GM12878 (cell line): ENCODE results near the gene CRYAA.
"Not testable (repeated sequence)": the region's sequence is repeated elsewhere in the genome, so short reads cannot be mapped to it uniquely, and the experiment has no call there.

Experiments
- MTA2 ChIP-seq: fragments of 450-650 bp; IDR thresholded peaks from 2 replicates; pipeline ENCODE4 v1.6.1; 2016; ENCODE audit warnings: low read depth, mild to moderate bottlenecking, moderate library complexity
- NFYB ChIP-seq: IDR thresholded peaks from 2 replicates; pipeline ENCODE4 v1.6.1; 2011; ENCODE audit warnings: low read depth, mild to moderate bottlenecking, low read length, improper control_type of control experiment, moderate library complexity; ENCODE audit not compliant: insufficient read depth
- POLR2A ChIP-seq: IDR thresholded peaks from 2 replicates; pipeline ENCODE4 v1.6.1; 2011; ENCODE audit warnings: low read depth, mild to moderate bottlenecking, low read length
- RFX5 ChIP-seq: IDR thresholded peaks from 2 replicates; pipeline ENCODE4 v1.6.1; 2011; ENCODE audit warnings: low read depth, low read length, improper control_type of control experiment
- ZNF274 ChIP-seq: IDR thresholded peaks from one replicate; pipeline ENCODE4 v1.8.0; 2011; ENCODE audit not compliant: insufficient read length, insufficient read depth
- ZNF622 ChIP-seq: fragments of 450-650 bp; IDR thresholded peaks from 2 replicates; pipeline ENCODE4 v1.6.1; 2017; ENCODE audit warnings: mild to moderate bottlenecking, inconsistent platforms

DNA sequence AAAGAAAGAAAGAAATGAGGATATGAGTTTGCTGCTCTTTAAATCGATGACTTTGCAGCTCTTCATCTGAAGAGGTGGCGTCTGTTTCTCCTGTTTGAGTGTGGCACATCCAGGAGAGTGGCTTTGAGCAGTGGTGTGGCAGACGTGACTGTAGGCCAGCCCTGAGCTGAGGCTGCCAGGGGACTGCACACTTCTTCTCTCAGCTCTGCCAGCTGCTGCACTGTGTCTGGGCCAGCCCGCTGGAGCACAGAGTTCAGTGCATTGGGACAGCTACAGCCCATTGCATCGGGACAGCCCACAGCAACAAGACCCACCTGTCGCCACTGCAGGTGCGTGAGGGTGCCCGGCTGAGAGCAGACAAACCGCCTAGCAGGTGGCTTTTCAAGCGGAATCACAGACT lies 34.3 kb upstream of the CRYAA start:
- not testable (repeated sequence) for TF ChIP-seq POLR2A, ZNF622, MTA2, NFYB, RFX5, ZNF274
